Superior temporal gyrus (tissue), 1 donor: Measurements from ENCODE around the gene EZH2.

Experiments
- DNase-seq: peaks from one replicate; pipeline ENCODE4 v3.0.0-alpha.2; 2016; ENCODE audit errors: extremely low spot score

EZH2 gene

DNA sequence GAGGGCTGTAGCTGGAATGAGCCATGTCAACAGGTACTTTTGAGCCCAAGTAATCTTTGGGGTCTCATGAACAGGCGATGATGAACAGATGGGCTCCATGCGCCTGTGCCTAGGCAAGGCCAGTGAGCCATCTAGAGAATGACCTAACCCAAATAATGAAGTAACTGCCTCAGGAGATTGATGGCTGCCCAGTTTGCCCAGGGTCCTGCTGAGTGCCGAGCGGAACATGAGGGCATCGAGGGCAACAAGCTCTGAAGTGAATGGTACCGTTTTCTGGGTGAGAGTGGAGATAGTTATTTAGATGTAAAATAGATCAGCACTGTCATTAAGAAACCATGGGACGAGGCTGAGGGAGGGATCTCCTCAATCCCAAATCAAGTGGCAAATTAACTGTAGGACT lies 77.9 kb downstream of the EZH2 start:
- no peak for DNase-seq

DNA sequence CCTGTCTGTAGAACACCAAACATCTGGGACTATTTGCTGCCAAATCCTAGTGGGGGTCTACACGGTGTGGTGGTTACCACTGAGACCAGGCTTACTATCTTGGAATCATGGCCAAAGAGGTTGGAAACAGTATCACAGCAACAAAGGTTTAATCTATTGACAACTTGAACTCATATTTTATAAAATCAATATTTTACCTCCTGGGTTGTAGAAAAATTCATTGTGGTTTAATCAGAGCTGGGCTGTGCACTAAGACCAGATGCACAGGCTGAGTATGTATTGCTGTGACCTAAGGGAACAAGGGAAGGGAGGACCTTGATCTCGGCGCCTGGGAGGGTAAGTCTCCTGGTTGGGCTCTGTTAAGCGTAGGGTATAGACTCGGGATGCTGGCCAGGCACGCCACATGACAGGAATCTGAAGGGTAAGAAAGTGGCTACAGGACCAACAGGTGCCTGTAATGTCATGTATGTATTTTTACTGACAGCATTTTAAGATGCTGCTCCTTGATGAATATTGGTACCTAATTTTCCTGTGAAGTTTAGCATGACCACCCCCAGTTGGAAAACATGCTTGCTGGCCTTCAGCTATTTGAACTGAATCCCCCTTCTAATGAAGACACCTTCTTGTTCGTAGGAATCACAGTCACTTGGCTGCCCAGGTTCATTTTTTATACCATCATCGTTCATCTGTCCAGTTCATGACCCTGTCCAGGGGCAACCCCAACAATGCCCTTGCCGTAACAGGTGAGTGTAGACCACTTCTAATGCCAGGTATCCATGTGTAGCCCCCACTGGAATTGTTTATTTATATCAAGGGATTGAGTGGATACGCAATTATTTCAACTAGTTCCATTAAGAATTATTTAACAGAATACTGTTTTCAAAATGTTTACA lies 79.5 kb downstream of the EZH2 start:
- DNase-seq, result no peak

DNA sequence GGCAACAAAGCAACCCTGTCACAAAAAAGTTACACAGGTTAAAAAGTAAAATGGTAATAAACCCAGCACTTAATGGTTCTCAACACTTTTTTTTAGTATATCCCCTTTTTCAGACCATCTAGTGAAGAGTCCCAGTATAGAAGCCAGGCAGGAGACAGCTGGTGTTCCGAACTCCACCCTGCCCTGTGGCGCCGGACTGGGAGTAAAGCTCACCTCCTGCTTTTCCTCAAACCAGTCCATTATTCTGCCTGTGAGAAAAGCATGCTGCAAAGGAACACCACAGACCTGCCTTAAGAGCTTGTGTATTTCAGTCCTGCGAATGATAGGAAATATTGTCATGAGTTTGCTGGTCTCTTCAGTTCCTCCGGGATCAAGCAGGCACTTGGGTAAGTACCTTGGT lies 81.0 kb downstream of the EZH2 start:
- no peak for DNase-seq

GRCh38 chr7:148802101-148802493 lies 82.0 kb downstream of the EZH2 start:
- DNase-seq, result no peak

- DNase-seq, result no peak
Observed at GRCh38 chr7:148800677-148801076, 83.4 kb downstream of the EZH2 start.

GRCh38 chr7:148799893-148800555 lies 84.1 kb downstream of the EZH2 start:
- no peak for DNase-seq

- no peak for DNase-seq
Observed at GRCh38 chr7:148796841-148797240, 87.2 kb downstream of the EZH2 start.

GRCh38 chr7:148794476-148794875 lies 89.6 kb downstream of the EZH2 start:
- DNase-seq, result no peak

- DNase-seq, result no peak
Observed at GRCh38 chr7:148793590-148793989, 90.5 kb downstream of the EZH2 start.

- DNase-seq, result no peak
Observed at GRCh38 chr7:148791546-148791945, 92.5 kb downstream of the EZH2 start.

DNA sequence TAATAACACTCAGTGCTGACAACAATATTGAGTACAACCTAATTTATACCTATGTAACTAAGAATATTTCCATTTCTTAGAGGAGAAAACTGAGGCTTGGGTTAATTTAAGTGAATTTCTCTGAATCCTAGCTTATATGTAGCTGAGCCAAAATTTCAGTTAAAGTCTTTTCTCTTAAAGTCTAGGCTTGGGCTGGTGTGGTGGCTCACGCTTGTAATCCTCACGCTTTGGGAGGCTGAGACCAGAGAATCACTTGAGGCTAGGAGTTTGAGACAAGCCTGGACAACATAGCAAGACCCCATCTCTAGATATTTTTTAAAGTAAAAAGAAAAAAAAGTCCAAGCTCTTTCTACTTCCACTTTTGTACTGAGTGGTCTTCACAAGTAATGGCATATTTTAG lies 93.2 kb downstream of the EZH2 start:
- DNase-seq, result no peak

DNA sequence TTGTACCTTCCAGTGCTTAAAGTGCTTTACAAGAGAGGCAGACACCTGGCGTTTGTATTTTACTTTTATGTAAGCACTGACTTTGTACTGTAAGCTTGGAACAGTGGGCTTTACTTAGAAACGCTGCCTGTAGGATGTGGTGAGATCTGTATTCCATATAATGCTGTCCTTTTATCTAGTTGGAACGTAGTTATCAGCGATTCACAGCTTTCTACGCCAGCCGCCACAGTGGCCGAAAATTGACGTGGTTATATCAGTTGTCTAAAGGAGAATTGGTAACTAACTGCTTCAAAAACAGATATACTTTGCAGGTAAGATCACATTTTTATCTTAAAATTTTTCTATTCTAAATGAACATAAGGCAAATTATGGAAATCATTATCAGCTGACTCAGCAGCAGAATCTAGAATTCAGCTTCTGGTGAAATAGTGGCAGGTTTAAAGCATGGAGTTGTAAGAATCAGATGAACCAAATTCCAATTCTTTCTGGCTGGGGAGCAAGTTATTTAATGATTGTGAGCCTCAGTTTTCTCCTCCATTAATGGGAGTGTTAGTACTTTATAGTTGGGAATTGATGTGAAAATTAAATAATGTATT lies 93.9 kb downstream of the EZH2 start:
- DNase-seq, result no peak

- DNase-seq, result no peak
Observed at GRCh38 chr7:148789220-148789619, 94.9 kb downstream of the EZH2 start.

DNA sequence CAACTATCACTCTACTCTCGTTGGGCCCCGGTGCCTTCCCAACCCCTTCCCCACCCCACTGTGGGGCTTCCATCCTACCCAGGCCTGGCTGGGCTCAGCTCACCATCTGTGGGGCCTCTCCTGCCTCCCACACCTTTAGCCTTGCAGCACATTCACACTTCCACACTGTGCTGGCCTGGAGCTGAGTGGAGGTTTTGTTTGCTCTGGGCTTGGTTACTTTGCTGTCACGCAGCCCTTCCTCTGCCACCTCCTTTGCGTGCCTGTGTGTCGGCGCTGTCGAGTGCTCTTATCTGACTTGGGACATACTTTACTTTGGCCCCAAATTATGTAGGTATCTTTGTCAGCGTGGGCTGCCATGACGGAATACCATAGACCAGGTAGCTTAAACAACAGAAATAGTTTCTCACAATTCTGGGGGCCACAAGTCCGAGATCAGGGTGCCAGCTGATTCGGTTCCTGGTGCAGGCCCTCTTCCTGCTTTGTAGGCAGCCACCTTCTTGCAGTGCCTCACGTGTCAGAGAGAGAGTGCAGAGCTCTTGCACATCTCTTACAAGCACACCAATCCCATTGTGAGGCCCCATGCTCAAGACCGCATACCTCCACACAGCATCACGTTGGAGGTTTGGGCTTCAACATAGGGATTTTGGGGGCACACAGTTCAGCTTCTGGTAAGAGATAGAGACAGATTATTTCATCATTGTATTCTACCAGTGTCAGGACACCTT lies 96.4 kb downstream of the EZH2 start:
- DNase-seq, result no peak

- no peak for DNase-seq
Observed at GRCh38 chr7:148783801-148784527, 100.1 kb downstream of the EZH2 start.

DNA sequence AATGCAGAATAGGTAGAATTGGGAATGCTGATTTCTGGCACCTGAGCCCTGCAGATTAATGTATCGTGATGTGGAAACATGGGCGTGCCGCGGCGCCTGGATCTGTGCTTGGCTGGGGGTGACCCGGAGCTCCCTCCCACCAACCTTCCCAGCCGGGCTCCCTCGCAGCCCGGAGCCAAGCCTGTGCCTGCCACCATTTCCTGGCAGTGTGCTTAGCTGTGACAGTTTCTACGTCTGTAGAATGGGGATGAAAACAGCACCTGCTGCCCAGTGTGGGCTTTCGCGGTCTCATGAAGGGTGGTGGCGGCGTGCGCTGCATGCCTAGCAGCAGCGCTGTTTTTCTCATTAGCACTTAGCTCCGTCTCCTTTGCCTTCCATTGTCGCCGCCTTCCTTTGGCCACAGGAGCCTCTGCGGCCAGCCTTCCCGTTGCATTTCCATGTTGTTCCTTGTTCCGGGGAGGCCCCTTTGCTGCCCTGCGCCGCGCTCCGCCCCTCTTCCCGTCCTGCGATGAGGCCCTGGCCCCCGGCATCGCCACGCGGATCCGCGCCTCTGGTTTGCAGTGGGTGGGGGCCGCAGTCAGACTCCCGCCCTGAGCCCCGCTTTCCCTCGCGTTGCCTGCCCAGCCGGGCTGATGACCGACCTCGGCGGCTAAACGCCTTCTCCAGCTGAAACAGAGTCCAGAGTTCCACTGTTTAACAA lies 101.2 kb downstream of the EZH2 start:
- DNase-seq, result no peak

DNA sequence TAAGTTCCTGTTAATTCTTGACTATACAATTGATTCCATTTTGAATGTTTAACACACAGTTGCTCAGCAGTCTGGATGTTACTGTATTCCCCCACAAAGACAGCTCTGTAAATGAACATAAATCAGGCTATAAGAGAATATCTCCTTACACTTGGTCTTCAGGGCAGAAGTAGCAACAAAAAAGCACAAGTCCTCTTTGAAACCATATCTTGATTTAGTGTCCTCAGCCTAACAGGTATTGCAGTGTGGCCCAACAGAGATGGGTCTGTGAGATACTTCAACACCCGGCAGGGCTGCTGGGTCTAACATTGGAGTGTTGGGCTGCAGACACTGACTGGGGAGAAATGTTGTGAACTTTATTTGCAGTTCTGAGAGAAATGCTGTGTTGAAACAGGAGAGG lies 109.6 kb downstream of the EZH2 start:
- no peak for DNase-seq

DNA sequence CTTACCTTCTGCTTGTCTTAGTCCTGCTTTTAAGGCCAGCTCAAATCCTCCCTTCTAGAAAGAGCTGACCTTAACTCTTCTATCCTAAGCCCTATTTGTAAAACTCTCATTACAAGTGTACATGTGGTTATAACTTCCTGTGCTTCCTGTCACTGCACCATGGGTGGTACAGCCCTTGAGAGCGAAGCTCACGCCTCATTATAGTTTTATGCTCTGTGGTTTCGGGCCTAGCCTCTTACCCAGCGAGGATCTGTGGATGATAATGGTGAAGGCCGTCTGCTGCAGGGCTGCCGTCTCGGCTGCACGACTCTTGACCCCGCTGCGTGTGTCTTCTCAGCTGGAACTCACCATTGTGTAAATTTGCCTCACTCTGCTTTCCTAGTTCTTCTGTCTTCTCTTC lies 110.8 kb downstream of the EZH2 start:
- no peak for DNase-seq

- no peak for DNase-seq
Observed at GRCh38 chr7:148772297-148773089, 111.6 kb downstream of the EZH2 start.

- DNase-seq, result no peak
Observed at GRCh38 chr7:148770004-148770403, 114.1 kb downstream of the EZH2 start.
